CD14-positive monocyte (primary cell): ENCODE measurements around the gene CAMK1D. TPM values are rescaled to one million over a fixed set of nuclear protein-coding genes. Genes with fewer than 3 reads are reported as not detected.

Source experiments
- DNase-seq, 3 donors: peaks; one replicate each; pipeline ENCODE4 v3.0.0-alpha.2; 2011 to 2022
- H2AFZ ChIP-seq: 2 replicates; pipeline ENCODE4 v1.6.0; 2012; ENCODE audit warnings: mild to moderate bottlenecking, low read depth, low read length, inconsistent platforms; ENCODE audit not compliant: insufficient read depth, poor library complexity, severe bottlenecking
- H3K27ac ChIP-seq, 2 donors: 1 replicate in 1 of 2; 2 replicates in 1 of 2; pipeline ENCODE4 v1.5.1; 2012 to 2013; ENCODE audit warnings: low read length in 2 of 2, control low read depth in 1 of 2, inconsistent platforms in 1 of 2, low read depth in 1 of 2, mild to moderate bottlenecking in 1 of 2
- H3K27me3 ChIP-seq, 2 donors: one replicate each; pipeline versions ENCODE4 v1.6.0 to v1.6.1; 2011 to 2013; ENCODE audit warnings: low read length in 2 of 2; ENCODE audit not compliant: control insufficient read depth in 2 of 2, insufficient read depth in 2 of 2
- H3K36me3 ChIP-seq, 2 donors: replicated peaks in 1 of 2; 1 replicate in 1 of 2; 2 replicates in 1 of 2; pipeline versions ENCODE4 v1.5.1 to v1.6.1; 2012 to 2013; ENCODE audit warnings: low read length in 2 of 2, control low read depth in 1 of 2, inconsistent platforms in 1 of 2, mild to moderate bottlenecking in 1 of 2; ENCODE audit not compliant: insufficient read depth in 2 of 2, control insufficient read depth in 1 of 2
- H3K4me1 ChIP-seq, 2 donors: 1 replicate in 1 of 2; 2 replicates in 1 of 2; pipeline versions ENCODE4 v1.5.1 to v1.6.1; 2012 to 2013; ENCODE audit warnings: low read length in 2 of 2, control low read depth in 1 of 2, inconsistent platforms in 1 of 2, mild to moderate bottlenecking in 1 of 2, moderate library complexity in 1 of 2; ENCODE audit not compliant: insufficient read depth in 2 of 2, control insufficient read depth in 1 of 2
- H3K4me2 ChIP-seq: replicated peaks from 2 replicates; pipeline ENCODE3; 2012; ENCODE audit warnings: low read length, moderate library complexity, mild to moderate bottlenecking; ENCODE audit not compliant: poor library complexity, severe bottlenecking; ENCODE audit errors: extremely low read depth
- H3K4me3 ChIP-seq, 3 experiments: fragments of 200-600 bp in 1 of 3; sonication (generic) in 1 of 3; replicated peaks in 1 of 3; 1 replicate in 2 of 3; 2 replicates in 1 of 3; pipeline ENCODE4 v1.5.1; 2011 to 2013; ENCODE audit warnings: low read length in 3 of 3, mild to moderate bottlenecking in 3 of 3, control low read depth in 2 of 3, low read depth in 2 of 3, inconsistent platforms in 1 of 3, moderate library complexity in 1 of 3
- H3K79me2 ChIP-seq: 2 replicates; pipeline ENCODE4 v1.6.0; 2012; ENCODE audit warnings: mild to moderate bottlenecking, control low read depth, inconsistent platforms, low read length, moderate library complexity; ENCODE audit not compliant: insufficient read depth
- H3K9ac ChIP-seq: 2 replicates; pipeline ENCODE4 v1.6.0; 2017; ENCODE audit warnings: low read length, mild to moderate bottlenecking; ENCODE audit not compliant: insufficient read depth, poor library complexity, severe bottlenecking
- H3K9me3 ChIP-seq, 2 donors: replicated peaks in 1 of 2; 1 replicate in 1 of 2; 2 replicates in 1 of 2; pipeline versions ENCODE4 v1.5.1 to v1.6.1; 2012 to 2013; ENCODE audit warnings: low read length in 2 of 2, control low read depth in 1 of 2; ENCODE audit not compliant: control insufficient read depth in 1 of 2, insufficient read depth in 1 of 2
- H4K20me1 ChIP-seq: 2 replicates; pipeline ENCODE4 v1.6.0; 2012; ENCODE audit warnings: mild to moderate bottlenecking, low read length, control low read depth, moderate library complexity; ENCODE audit not compliant: insufficient read depth
- H3K27ac Mint-ChIP-seq, 7 donors: one replicate each; pipeline ENCODE4 v1.8.0; 2020; ENCODE audit warnings: mild to moderate bottlenecking in 7 of 7, mixed read lengths in 7 of 7, moderate library complexity in 6 of 7, inconsistent platforms in 2 of 7
- H3K27me3 Mint-ChIP-seq, 3 donors: one replicate each; pipeline ENCODE4 v1.8.0; 2021 to 2022; ENCODE audit warnings: low read depth in 3 of 3, mild to moderate bottlenecking in 3 of 3, mixed read lengths in 3 of 3, moderate library complexity in 3 of 3, inconsistent platforms in 1 of 3
- H3K36me3 Mint-ChIP-seq, 2 donors: one replicate each; pipeline ENCODE4 v1.8.0; 2020; ENCODE audit warnings: mixed read lengths in 2 of 2, inconsistent platforms in 1 of 2, mild to moderate bottlenecking in 1 of 2
- H3K4me1 Mint-ChIP-seq: one replicate; pipeline ENCODE4 v1.8.0; 2020; ENCODE audit warnings: mild to moderate bottlenecking, mixed read lengths
- H3K4me3 Mint-ChIP-seq, 2 donors: one replicate each; pipeline ENCODE4 v1.8.0; 2020; ENCODE audit warnings: mild to moderate bottlenecking in 2 of 2, mixed read lengths in 2 of 2, moderate library complexity in 1 of 2
- H3K9me3 Mint-ChIP-seq, 7 donors: one replicate each; pipeline ENCODE4 v1.8.0; 2020 to 2022; ENCODE audit warnings: mixed read lengths in 7 of 7, mild to moderate bottlenecking in 6 of 7, moderate library complexity in 6 of 7, inconsistent platforms in 2 of 7
- WGBS: methylation state at CpG from one replicate; pipeline ENCODE4 v1.1.5; 2013; ENCODE audit warnings: missing lambda C conversion rate; ENCODE audit not compliant: insufficient coverage; 5-methylcytosine and 5-hydroxymethylcytosine counted together
- intact Hi-C, 2 donors: fragments of 100-400 bp; cut with micrococcal nuclease; formaldehyde crosslinking; loops; one replicate each; pipeline versions ENCODE4 v1.15.0 to v1.15.1; 2023
- polyA plus RNA-seq, 3 donors: library from polyadenylated mRNA; depleted of rRNA in 1 of 3; unstranded in 2 of 3; stranded (reverse) in 1 of 3; fragments of 300-500 nt in 2 of 3; fragments of >200 nt in 1 of 3; fragmentation: Illumina TruSeq in 2 of 3; gene quantifications; 1 replicate in 2 of 3; 2 replicates in 1 of 3; pipeline ENCODE4 v1.2.3, GENCODE V29; 2012 to 2021
- TF ChIP-seq, protein P1 (sequence below): fragments of 200-600 bp; IDR thresholded peaks from one replicate; pipeline ENCODE4 v1.8.0; 2022; ENCODE audit warnings: antibody characterized with exemption, mild to moderate bottlenecking

The CAMK1D gene
- polyA plus RNA-seq, 3 donors = 6.7 to 11.8 (median 7.1) TPM

DNA sequence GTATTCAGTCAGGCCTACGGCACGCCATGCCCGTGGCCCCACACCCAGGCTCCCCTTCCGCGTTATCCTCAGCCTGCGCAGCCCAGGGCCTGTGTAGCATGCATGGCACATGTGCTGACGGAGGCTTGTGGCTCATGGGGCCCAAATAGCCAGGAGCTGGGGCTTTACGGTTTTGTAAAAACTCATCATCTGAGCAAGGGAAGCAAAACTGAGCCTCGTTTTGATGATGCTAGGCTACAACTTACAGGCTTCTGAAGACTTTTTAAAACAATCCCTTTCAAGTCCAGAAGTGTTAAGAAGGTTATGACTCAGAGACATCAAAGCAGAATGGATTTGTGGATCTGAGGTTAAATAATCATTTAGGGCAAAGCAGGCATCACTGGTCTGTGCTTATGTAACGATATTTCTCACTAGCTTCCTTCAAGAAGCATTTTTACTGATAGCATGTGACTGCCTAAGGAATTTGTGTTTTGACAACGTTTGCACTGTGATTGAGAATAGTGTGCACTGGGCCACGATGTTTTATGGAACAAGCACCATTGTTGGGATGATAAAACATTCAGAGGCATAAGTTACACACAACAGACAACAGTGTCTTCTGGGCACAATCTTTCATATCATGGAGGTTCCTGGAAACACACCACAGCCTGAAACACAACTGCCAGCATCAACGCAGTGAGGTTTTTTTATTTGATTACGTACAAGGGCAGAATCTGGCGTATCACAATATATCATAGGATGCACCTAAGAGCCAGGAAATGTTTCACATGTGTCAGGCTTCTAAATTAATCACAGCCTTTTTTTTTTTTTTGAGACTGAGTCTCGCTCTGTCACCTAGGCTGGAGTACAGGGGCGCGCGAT, 377.9 kb downstream of the CAMK1D start:
- 94% methylated on average over 14 of the region's 19 CpGs for WGBS
- no peak overlapping the region for H3K9ac ChIP-seq

DNA sequence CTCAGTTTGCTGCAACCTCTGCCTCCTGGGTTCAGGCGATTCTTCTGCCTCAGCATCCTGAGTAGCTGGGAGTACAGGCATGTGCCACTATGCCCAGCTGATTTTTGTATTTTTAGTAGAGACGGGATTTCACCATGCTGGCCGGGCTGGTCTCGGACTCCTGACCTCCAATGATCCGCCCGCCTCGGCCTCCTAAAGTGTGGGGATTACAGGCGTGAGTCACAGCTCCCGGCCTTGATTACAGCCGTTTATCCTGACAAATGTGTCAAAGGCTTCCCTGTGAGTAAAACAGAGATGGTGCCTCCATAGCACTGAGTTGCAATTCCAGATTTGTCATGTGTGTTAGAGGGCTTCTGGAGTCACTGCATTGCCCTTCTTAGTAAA, 378.5 kb downstream of the CAMK1D start:
- Histone ChIP-seq H3K36me3 (no peaks in the 10 kb centered on the region), H3K4me3 (no peak overlapping the region), H3K9me3 (peaks cover 0 to 3% of the 10 kb centered on the region in 2 donors), H2AFZ (no peak overlapping the region), H3K4me2 (no peak overlapping the region), H3K79me2 (no peaks in the 10 kb centered on the region), H4K20me1 (no peaks in the 10 kb centered on the region), H3K27ac (no peak overlapping the region), H3K27me3 (no peaks in the 10 kb centered on the region), H3K4me1 (no peaks in the 10 kb centered on the region), H3K9ac (no peak overlapping the region)
- intact Hi-C loops = no loop called here
- H3K36me3 Mint-ChIP-seq = no peaks in the 10 kb centered on the region
- H3K4me3 Mint-ChIP-seq = no peak overlapping the region
- H3K9me3 Mint-ChIP-seq = no peaks in the 10 kb centered on the region
- TF ChIP-seq, protein P1, sequence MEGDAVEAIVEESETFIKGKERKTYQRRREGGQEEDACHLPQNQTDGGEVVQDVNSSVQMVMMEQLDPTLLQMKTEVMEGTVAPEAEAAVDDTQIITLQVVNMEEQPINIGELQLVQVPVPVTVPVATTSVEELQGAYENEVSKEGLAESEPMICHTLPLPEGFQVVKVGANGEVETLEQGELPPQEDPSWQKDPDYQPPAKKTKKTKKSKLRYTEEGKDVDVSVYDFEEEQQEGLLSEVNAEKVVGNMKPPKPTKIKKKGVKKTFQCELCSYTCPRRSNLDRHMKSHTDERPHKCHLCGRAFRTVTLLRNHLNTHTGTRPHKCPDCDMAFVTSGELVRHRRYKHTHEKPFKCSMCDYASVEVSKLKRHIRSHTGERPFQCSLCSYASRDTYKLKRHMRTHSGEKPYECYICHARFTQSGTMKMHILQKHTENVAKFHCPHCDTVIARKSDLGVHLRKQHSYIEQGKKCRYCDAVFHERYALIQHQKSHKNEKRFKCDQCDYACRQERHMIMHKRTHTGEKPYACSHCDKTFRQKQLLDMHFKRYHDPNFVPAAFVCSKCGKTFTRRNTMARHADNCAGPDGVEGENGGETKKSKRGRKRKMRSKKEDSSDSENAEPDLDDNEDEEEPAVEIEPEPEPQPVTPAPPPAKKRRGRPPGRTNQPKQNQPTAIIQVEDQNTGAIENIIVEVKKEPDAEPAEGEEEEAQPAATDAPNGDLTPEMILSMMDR = no peak
- H3K27me3 Mint-ChIP-seq = peaks cover 0 to under 1% (median 0%) of the 10 kb centered on the region in 3 donors
- no peaks in the 10 kb centered on the region for H3K4me1 Mint-ChIP-seq
- no peak for DNase-seq
- WGBS = 97% methylated on average over 10 of the region's 10 CpGs
- no peak overlapping the region for H3K27ac Mint-ChIP-seq

More for the DNA sequence above, 377.9 kb downstream of the CAMK1D start:
- H3K27me3 ChIP-seq = no peaks in the 10 kb centered on the region
- Mint-ChIP-seq H3K9me3 (no peaks in the 10 kb centered on the region), H3K36me3 (no peaks in the 10 kb centered on the region), H3K4me3 (no peak overlapping the region), H3K4me1 (no peaks in the 10 kb centered on the region), H3K27me3 (peaks cover 0 to 1% (median 0%) of the 10 kb centered on the region in 3 donors), H3K27ac (no peak overlapping the region)
- no peak for DNase-seq
- no peaks in the 10 kb centered on the region for H3K79me2 ChIP-seq
- H3K4me3 ChIP-seq = no peak overlapping the region
- no peaks in the 10 kb centered on the region for H3K36me3 ChIP-seq
- H2AFZ ChIP-seq = no peak overlapping the region
- intact Hi-C loops = no loop called here
- H3K4me1 ChIP-seq = no peaks in the 10 kb centered on the region
- TF ChIP-seq, protein P1 = no peak
- H4K20me1 ChIP-seq = no peaks in the 10 kb centered on the region
- H3K9me3 ChIP-seq = peaks cover 0 to 2% of the 10 kb centered on the region in 2 donors
- no peak overlapping the region for H3K27ac ChIP-seq
- H3K4me2 ChIP-seq = no peak overlapping the region
